Sigmoid colon (tissue), 7 donors: ENCODE data around the gene TIMP2. TPM values are rescaled to one million over a fixed set of nuclear protein-coding genes. Genes with fewer than 3 reads are reported as not detected.

Experiments used
- DNase-seq: peaks from one replicate; pipeline ENCODE4 v3.0.0-alpha.2; 2019
- H3K27ac ChIP-seq, 4 donors: fragments of 200-600 bp; sonication (generic); one replicate each; pipeline ENCODE4 v1.5.1; 2016 to 2019; ENCODE audit warnings: mild to moderate bottlenecking in 1 of 4
- H3K27me3 ChIP-seq, 3 donors: fragments of 200-600 bp; sonication (generic); one replicate each; pipeline ENCODE4 v1.5.1; 2019; ENCODE audit warnings: mild to moderate bottlenecking in 1 of 3
- H3K36me3 ChIP-seq, 4 donors: fragments of 200-600 bp; sonication (generic); one replicate each; pipeline ENCODE4 v1.5.1; 2016 to 2019
- H3K4me1 ChIP-seq, 4 donors: fragments of 200-600 bp; sonication (generic); one replicate each; pipeline ENCODE4 v1.5.1; 2017 to 2019
- H3K4me3 ChIP-seq, 4 donors: fragments of 200-600 bp; sonication (generic); one replicate each; pipeline ENCODE4 v1.5.1; 2017 to 2019; ENCODE audit warnings: mild to moderate bottlenecking in 2 of 4, moderate library complexity in 1 of 4
- H3K9me3 ChIP-seq, 4 donors: fragments of 200-600 bp in 3 of 4; sonication (generic) in 3 of 4; one replicate each; pipeline versions ENCODE4 v1.5.1 to v1.6.1; 2013 to 2019
- EP300 ChIP-seq, 4 donors: sonication (generic); formaldehyde crosslinking; IDR thresholded peaks; one replicate each; pipeline ENCODE4 v1.6.1; 2017; ENCODE audit warnings: antibody characterized with exemption in 4 of 4
- POLR2A ChIP-seq, 2 donors: fragments of 450-650 bp; IDR thresholded peaks; one replicate each; pipeline ENCODE4 v1.6.1; 2016; ENCODE audit warnings: antibody characterized with exemption in 2 of 2, mild to moderate bottlenecking in 2 of 2, moderate library complexity in 2 of 2
- POLR2AphosphoS5 ChIP-seq, 4 donors: sonication (generic); formaldehyde crosslinking; IDR thresholded peaks; one replicate each; pipeline ENCODE4 v1.6.1; 2017; ENCODE audit warnings: antibody characterized with exemption in 4 of 4
- WGBS, 2 donors: extraction: QIAGEN DNeasy Blood & Tissue Kit; methylation state at CpG; one replicate each; pipeline ENCODE4 v1.1.7; 2013; 5-methylcytosine and 5-hydroxymethylcytosine counted together
- intact Hi-C: fragments of 100-400 bp; cut with DNase I; formaldehyde crosslinking; loops from one replicate; pipeline ENCODE4 v1.15.1; 2023
- polyA plus RNA-seq, 3 donors: library from polyadenylated mRNA; stranded (reverse); fragments of 200-250 nt; gene quantifications; one replicate each; pipeline ENCODE4 v1.2.3, GENCODE V29; 2013
- total RNA-seq, 4 donors: library from RNA; depleted of rRNA; stranded (reverse); fragments of >200 nt; gene quantifications; one replicate each; pipeline ENCODE4 v1.1.0, GENCODE V29; 2016
- TF ChIP-seq, protein P1 (sequence below), 4 experiments: fragments of 450-650 bp in 3 of 4; fragments of 200-600 bp in 1 of 4; IDR thresholded peaks; one replicate each; pipeline ENCODE4 v1.5.1; 2016 to 2019; ENCODE audit warnings: antibody characterized with exemption in 4 of 4, mild to moderate bottlenecking in 3 of 4, moderate library complexity in 2 of 4
- donor health status: healthy with polysubstance abuse.
- donor health status: Bipolar disorder and iron deficiency.
- donor health status: healthy.

TIMP2 gene
- total and polyA plus RNA-seq, 7 donors = 16.4 to 227 (median 142) TPM

DNA sequence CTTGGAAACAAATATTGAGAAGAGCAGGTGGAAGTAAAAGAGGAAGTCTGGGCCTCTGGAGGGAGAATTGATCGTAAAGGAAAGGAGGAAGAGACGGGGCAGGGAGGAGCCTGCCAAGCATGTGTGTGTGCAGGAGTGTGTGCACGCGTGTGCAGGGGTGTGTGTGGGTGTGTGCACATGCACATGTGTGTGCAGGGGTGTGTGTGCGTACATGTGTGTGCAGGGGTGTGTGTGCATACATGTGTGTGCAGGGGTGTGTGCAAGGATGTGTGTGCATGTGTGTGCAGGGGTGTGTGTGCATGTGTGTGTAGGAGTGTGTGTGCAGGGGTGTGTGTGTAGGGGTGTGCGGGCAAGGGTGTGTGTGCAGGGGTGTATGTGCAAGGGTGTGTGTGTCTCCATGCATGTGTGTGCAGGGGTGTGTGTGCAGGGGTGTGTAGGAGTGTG lies 32.2 kb downstream of the TIMP2 start:
- H3K4me1 ChIP-seq = peaks cover 0 to 98% (median 92%) of the 10 kb centered on the region in 4 donors
- TF ChIP-seq, protein P1, sequence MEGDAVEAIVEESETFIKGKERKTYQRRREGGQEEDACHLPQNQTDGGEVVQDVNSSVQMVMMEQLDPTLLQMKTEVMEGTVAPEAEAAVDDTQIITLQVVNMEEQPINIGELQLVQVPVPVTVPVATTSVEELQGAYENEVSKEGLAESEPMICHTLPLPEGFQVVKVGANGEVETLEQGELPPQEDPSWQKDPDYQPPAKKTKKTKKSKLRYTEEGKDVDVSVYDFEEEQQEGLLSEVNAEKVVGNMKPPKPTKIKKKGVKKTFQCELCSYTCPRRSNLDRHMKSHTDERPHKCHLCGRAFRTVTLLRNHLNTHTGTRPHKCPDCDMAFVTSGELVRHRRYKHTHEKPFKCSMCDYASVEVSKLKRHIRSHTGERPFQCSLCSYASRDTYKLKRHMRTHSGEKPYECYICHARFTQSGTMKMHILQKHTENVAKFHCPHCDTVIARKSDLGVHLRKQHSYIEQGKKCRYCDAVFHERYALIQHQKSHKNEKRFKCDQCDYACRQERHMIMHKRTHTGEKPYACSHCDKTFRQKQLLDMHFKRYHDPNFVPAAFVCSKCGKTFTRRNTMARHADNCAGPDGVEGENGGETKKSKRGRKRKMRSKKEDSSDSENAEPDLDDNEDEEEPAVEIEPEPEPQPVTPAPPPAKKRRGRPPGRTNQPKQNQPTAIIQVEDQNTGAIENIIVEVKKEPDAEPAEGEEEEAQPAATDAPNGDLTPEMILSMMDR (IDR thresholded peaks at IDR 0.05) = no peak
- TF ChIP-seq POLR2AphosphoS5 (IDR thresholded peaks at IDR 0.05) = no peak
- no peak for TF ChIP-seq EP300 (IDR thresholded peaks at IDR 0.05)
- TF ChIP-seq POLR2A (IDR thresholded peaks at IDR 0.05) = no peak
- intact Hi-C loops = no loop called here

DNA sequence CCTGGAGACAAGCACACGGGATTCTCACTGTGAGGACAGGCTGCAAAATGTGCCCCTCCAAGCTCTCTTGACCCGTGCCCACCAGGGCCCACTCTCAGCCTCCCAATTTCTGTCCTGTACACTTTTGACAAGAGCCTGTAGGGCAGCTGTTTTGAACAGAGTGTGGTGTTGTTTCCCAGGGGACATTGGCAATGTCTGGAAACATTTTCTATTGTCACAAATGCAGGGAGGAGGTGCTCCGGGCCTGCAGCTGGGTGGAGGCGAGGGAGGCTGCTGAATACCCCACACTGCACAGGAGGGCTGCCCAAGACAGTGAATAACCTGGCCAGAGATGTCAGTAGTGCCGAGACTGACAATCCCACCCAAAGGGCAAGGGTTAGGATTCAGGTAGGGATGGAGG lies 32.7 kb downstream of the TIMP2 start:
- 59 to 63% methylated on average over 5 of the region's 5 CpGs for WGBS, 2 donors
- intact Hi-C loops = no loop called here

More for the DNA sequence above, 32.2 kb downstream of the TIMP2 start:
- no peaks in the 10 kb centered on the region for H3K9me3 ChIP-seq
- H3K27me3 ChIP-seq = no peaks in the 10 kb centered on the region
- WGBS, 2 donors = 52 to 61% methylated on average over 6 of the region's 6 CpGs
- H3K36me3 ChIP-seq = peaks cover 0 to 3% (median 0%) of the 10 kb centered on the region in 4 donors
- H3K27ac ChIP-seq = peak overlapping the region in 3 of 4 donors; percentile 39 to 58 (median 50)
- no peak overlapping the region for H3K4me3 ChIP-seq
- DNase-seq = no peak

DNA sequence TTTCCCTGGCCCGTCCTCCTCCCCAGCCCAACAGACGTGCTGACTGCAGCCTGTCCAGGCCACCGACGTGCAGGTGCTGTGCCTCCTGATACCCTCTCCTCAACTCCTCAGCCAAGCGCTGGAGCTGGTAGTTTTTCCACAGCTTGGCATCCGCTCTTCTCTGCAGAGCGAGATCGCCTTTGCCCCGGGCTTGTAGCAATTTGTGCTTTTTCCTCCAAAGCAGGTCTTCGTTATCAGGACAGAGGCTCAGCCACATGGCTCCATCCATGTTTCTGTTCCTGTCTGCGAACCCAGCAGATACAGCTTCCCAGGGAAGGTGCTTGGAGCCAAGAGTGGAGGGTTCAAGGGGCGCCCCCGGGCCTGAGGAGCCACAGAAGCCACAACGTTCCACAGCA lies 33.1 kb downstream of the TIMP2 start:
- peaks cover 0 to 91% (median 84%) of the 10 kb centered on the region in 4 donors for H3K4me1 ChIP-seq
- intact Hi-C loops = no loop called here
- no peaks in the 10 kb centered on the region for H3K27me3 ChIP-seq
- no peak for DNase-seq
- H3K9me3 ChIP-seq = no peaks in the 10 kb centered on the region
- peaks cover 0 to 4% (median 0%) of the 10 kb centered on the region in 4 donors for H3K36me3 ChIP-seq
- H3K4me3 ChIP-seq = no peak overlapping the region
- TF ChIP-seq POLR2AphosphoS5 (IDR thresholded peaks at IDR 0.05) (no peak), EP300 (IDR thresholded peaks at IDR 0.05) (no peak), POLR2A (IDR thresholded peaks at IDR 0.05) (no peak)
- TF ChIP-seq, protein P1 (IDR thresholded peaks at IDR 0.05) = no peak
- peak overlapping the region; percentile 21 to 58 (median 44) for H3K27ac ChIP-seq
- 89 to 91% methylated on average over 14 of the region's 14 CpGs for WGBS, 2 donors

More for the DNA sequence above, 32.7 kb downstream of the TIMP2 start:
- Histone ChIP-seq H3K27me3 (no peaks in the 10 kb centered on the region), H3K27ac (peak overlapping the region in 3 of 4 donors; percentile 39 to 58 (median 50)), H3K36me3 (peaks cover 0 to 3% (median 0%) of the 10 kb centered on the region in 4 donors), H3K4me3 (no peak overlapping the region), H3K4me1 (peaks cover 0 to 94% (median 88%) of the 10 kb centered on the region in 4 donors), H3K9me3 (no peaks in the 10 kb centered on the region)
- no peak for TF ChIP-seq POLR2A (IDR thresholded peaks at IDR 0.05)
- no peak for TF ChIP-seq EP300 (IDR thresholded peaks at IDR 0.05)
- TF ChIP-seq, protein P1 (IDR thresholded peaks at IDR 0.05) = no peak
- no peak for TF ChIP-seq POLR2AphosphoS5 (IDR thresholded peaks at IDR 0.05)
- no peak for DNase-seq

DNA sequence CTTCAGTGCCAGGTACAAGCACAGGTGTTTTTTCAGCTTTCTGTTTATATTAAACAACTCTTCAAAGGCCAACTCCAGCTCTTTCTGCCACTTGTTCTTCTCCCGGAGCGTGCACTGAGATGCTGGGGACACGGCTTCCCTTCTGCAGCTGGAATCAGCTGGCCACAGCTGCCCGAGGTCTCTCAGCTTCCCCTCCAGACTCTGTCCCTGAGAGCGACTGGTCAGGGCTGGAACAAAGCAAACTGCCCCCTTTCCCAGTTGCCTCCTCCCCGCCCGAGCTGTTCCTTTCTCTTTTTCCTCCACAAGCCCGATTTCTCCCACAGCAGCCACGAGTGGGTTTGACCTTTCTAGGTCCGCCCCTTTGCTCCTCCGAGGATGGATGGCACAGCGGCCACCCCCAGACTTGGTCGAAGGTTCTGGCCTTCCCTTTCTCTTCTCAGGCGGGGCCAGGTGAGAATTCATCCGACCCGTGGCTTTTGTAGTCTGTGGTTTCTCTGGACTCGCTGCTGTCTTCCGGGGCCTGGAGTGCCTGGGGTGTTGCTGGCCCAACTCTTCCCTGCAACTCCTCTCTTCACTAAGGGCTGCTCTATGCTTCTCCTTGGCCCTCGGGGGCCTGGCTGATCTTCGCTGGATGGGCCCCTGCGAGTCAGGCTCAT lies 33.7 kb downstream of the TIMP2 start:
- 80 to 83% methylated on average over 21 of the region's 21 CpGs for WGBS, 2 donors
- H3K9me3 ChIP-seq = no peaks in the 10 kb centered on the region
- H3K27ac ChIP-seq = peak overlapping the region; percentile 39 to 58 (median 47)
- H3K27me3 ChIP-seq = no peaks in the 10 kb centered on the region
- TF ChIP-seq EP300 (IDR thresholded peaks at IDR 0.05) = no peak
- no peak for TF ChIP-seq POLR2A (IDR thresholded peaks at IDR 0.05)
- TF ChIP-seq, protein P1 (IDR thresholded peaks at IDR 0.05) = no peak
- TF ChIP-seq POLR2AphosphoS5 (IDR thresholded peaks at IDR 0.05) = no peak
- H3K36me3 ChIP-seq = peaks cover 0 to 8% (median 0%) of the 10 kb centered on the region in 4 donors
- H3K4me3 ChIP-seq = no peak overlapping the region
- no peak for DNase-seq
- H3K4me1 ChIP-seq = peaks cover 0 to 91% (median 84%) of the 10 kb centered on the region in 4 donors
- intact Hi-C loops = no loop called here
